OCI-LY7 (cell line): ENCODE results near the gene CPEB4. TPM values are rescaled to one million over a fixed set of nuclear protein-coding genes. Genes with fewer than 3 reads are reported as not detected.

Experiments used
- Bru-seq: library from RNA; stranded (reverse); fragments of 400-500 nt; gene quantifications from one replicate; lab custom pipeline; 2021; lab: Mats Ljungman, UMichigan
- BruChase-seq, 2 experiments: library from RNA; stranded (reverse); fragments of 400-500 nt; gene quantifications; one replicate each; lab custom pipeline; 2021; lab: Mats Ljungman, UMichigan
- BruUV-seq: library from RNA; stranded (reverse); fragments of 400-500 nt; replicated peaks from 2 replicates; lab custom pipeline; 2021; lab: Mats Ljungman, UMichigan
- CTCF ChIA-PET: fragments of 300-600 bp; sonication (Branson Sonifier 250); formaldehyde crosslinking; loops from one replicate; lab custom pipeline; 2022; ENCODE audit warnings: antibody characterized with exemption; ENCODE audit not compliant: unreplicated experiment; lab: Charles Lee
- POLR2A ChIA-PET: fragments of 300-600 bp; sonication (Branson Sonifier 250); formaldehyde crosslinking; loops from one replicate; lab custom pipeline; 2022; ENCODE audit warnings: antibody characterized with exemption; lab: Charles Lee
- DNase-seq: peaks from one replicate; pipeline ENCODE4 v3.0.0-alpha.2; 2015; ENCODE audit warnings: low spot score
- H2AFZ ChIP-seq: fragments of 200-600 bp; sonication (generic), shearing (Covaris generic); 2 replicates; pipeline ENCODE4 v1.6.1; 2014; ENCODE audit warnings: mild to moderate bottlenecking, antibody characterized with exemption, low read length, moderate library complexity
- H3K27ac ChIP-seq: fragments of 200-600 bp; sonication (generic); 2 replicates; pipeline ENCODE4 v1.5.1; 2014; ENCODE audit warnings: mixed run types, low read depth, mild to moderate bottlenecking, moderate library complexity, low read length, inconsistent platforms; ENCODE audit not compliant: poor library complexity, severe bottlenecking
- H3K36me3 ChIP-seq: fragments of 200-600 bp; sonication (generic); 2 replicates; pipeline ENCODE4 v1.6.1; 2014; ENCODE audit warnings: mild to moderate bottlenecking, antibody characterized with exemption, low read length, moderate library complexity, mixed read lengths; ENCODE audit not compliant: insufficient read depth
- H3K4me1 ChIP-seq: fragments of 200-600 bp; sonication (generic); 2 replicates; pipeline ENCODE4 v1.5.1; 2014; ENCODE audit warnings: mild to moderate bottlenecking, low read length; ENCODE audit not compliant: insufficient read depth, poor library complexity, severe bottlenecking
- H3K4me2 ChIP-seq: fragments of 200-600 bp; sonication (generic); 2 replicates; pipeline ENCODE4 v1.6.1; 2014; ENCODE audit warnings: mild to moderate bottlenecking, low read length
- H3K4me3 ChIP-seq: fragments of 200-600 bp; sonication (generic); 2 replicates; pipeline ENCODE4 v1.5.1; 2014; ENCODE audit warnings: mild to moderate bottlenecking, low read depth, low read length; ENCODE audit not compliant: poor library complexity, severe bottlenecking
- H3K79me2 ChIP-seq: fragments of 200-600 bp; sonication (generic); 2 replicates; pipeline ENCODE4 v1.6.1; 2016; ENCODE audit warnings: low read depth, mild to moderate bottlenecking, low read length, moderate library complexity, mixed read lengths; ENCODE audit not compliant: insufficient read depth
- H3K9me2 ChIP-seq: fragments of 200-600 bp; sonication (generic); 2 replicates; pipeline ENCODE4 v1.6.1; 2016; ENCODE audit warnings: mild to moderate bottlenecking, low read length, mixed read lengths; ENCODE audit not compliant: insufficient read depth
- H3K9me3 ChIP-seq: fragments of 200-600 bp; sonication (generic); 2 replicates; pipeline ENCODE4 v1.6.1; 2014; ENCODE audit warnings: mild to moderate bottlenecking, mixed run types, low read length, mixed read lengths
- H4K20me1 ChIP-seq: fragments of 200-600 bp; sonication (generic); 2 replicates; pipeline ENCODE4 v1.6.1; 2014; ENCODE audit warnings: mild to moderate bottlenecking, antibody characterized with exemption, low read length, moderate library complexity, mixed read lengths; ENCODE audit not compliant: insufficient read depth
- EZH2phosphoT487 ChIP-seq: fragments of 200-600 bp; sonication (generic); IDR thresholded peaks from 2 replicates; pipeline ENCODE4 v1.6.1; 2018; ENCODE audit warnings: low read depth, borderline replicate concordance, mild to moderate bottlenecking, mixed run types, antibody characterized with exemption, low read length, moderate library complexity, mixed read lengths
- intact Hi-C: fragments of 100-400 bp; cut with micrococcal nuclease; formaldehyde crosslinking; loops from one replicate; pipeline ENCODE4 v1.10.0; 2022; ENCODE audit not compliant: unreplicated experiment
- long read RNA-seq: library from polyadenylated mRNA; stranded (forward); transcript quantifications from one replicate; pipeline ENCODE4 v2.0.0, GENCODE V29; 2022
- total RNA-seq, 2 experiments: library from RNA; depleted of rRNA in 1 of 2; stranded (reverse); fragments of >200 nt in 1 of 2; shearing (Covaris generic) in 1 of 2; gene quantifications; 2 replicates each; pipeline ENCODE4 v1.2.3, GENCODE V29; 2014 to 2022
- TF ChIP-seq, protein P1 (sequence below): fragments of 200-600 bp; sonication (generic); conservative IDR thresholded peaks from 2 replicates; pipeline ENCODE4 v1.5.1; 2014; ENCODE audit warnings: mild to moderate bottlenecking, antibody characterized with exemption, low read length, moderate library complexity, mixed read lengths

The CPEB4 gene
- 11.8 and 12.6 TPM in 2 replicates for total RNA-seq (2014; rRNA removed; shearing (Covaris generic))
- total RNA-seq (2022), result 21.5 and 31.8 TPM in 2 replicates
- percentile 95 among the genes with signal in this experiment for Bru-seq, nascent RNA
- percentile 66 among the genes with signal in this experiment for BruChase-seq, experiment 1, labeled RNA remaining after a 6-hour chase
- BruChase-seq, experiment 2, labeled RNA remaining after a 2-hour chase, result percentile 81 among the genes with signal in this experiment
- long read RNA-seq, partial matches to known transcripts, result 0 of 15 reads
- long read RNA-seq, other reads (novel, unspliced or antisense), result 9 of 15 reads

GRCh38 chr5:173887610-173888472, at the start of gene CPEB4:
CPEB4 (plus strand) TSS chr5:173888349; CDS start chr5:173889734, 1,385 bp downstream.
- no TSS peak for BruUV-seq
- H4K20me1 ChIP-seq, result no peaks in the 10 kb centered on the region
- peak within 1 kb of the TSS; percentile 80 for H3K4me2 ChIP-seq
- peaks cover 59% of the 10 kb centered on the region for H3K4me1 ChIP-seq
- intact Hi-C loops, result loop anchor here (1.0 to 2.0 kb wide), 2 partner anchors 85 to 143 kb away; no protein-coding TSS in a partner anchor
- ChIA-PET CTCF (interaction anchor here (1.1 kb wide), 1 partner anchor 16 kb away, joined by 3 read pairs; no protein-coding TSS in a partner anchor), POLR2A (interaction anchor here (0.5 to 2.0 kb wide), 19 partner anchors 8 to 1828 kb away, joined by 3 to 10 read pairs (median 4); no protein-coding TSS in a partner anchor)
- TF ChIP-seq EZH2phosphoT487, result no peak
- TF ChIP-seq, protein P1, sequence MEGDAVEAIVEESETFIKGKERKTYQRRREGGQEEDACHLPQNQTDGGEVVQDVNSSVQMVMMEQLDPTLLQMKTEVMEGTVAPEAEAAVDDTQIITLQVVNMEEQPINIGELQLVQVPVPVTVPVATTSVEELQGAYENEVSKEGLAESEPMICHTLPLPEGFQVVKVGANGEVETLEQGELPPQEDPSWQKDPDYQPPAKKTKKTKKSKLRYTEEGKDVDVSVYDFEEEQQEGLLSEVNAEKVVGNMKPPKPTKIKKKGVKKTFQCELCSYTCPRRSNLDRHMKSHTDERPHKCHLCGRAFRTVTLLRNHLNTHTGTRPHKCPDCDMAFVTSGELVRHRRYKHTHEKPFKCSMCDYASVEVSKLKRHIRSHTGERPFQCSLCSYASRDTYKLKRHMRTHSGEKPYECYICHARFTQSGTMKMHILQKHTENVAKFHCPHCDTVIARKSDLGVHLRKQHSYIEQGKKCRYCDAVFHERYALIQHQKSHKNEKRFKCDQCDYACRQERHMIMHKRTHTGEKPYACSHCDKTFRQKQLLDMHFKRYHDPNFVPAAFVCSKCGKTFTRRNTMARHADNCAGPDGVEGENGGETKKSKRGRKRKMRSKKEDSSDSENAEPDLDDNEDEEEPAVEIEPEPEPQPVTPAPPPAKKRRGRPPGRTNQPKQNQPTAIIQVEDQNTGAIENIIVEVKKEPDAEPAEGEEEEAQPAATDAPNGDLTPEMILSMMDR, result no peak
- peak within 1 kb of the TSS; percentile 88 for H3K4me3 ChIP-seq
- H2AFZ ChIP-seq, result peak within 1 kb of the TSS; percentile 85
- peak within 1 kb of the TSS; percentile 48 for H3K27ac ChIP-seq
- H3K9me2 ChIP-seq, result no peaks in the 10 kb centered on the region
- DNase-seq, result peak; percentile 100
- H3K9me3 ChIP-seq, result peaks cover 5% of the 10 kb centered on the region; the same call in 1 of the 2 replicates
- H3K36me3 ChIP-seq, result peaks cover 4% of the 10 kb centered on the region
- peaks cover 47% of the 10 kb centered on the region for H3K79me2 ChIP-seq

DNA sequence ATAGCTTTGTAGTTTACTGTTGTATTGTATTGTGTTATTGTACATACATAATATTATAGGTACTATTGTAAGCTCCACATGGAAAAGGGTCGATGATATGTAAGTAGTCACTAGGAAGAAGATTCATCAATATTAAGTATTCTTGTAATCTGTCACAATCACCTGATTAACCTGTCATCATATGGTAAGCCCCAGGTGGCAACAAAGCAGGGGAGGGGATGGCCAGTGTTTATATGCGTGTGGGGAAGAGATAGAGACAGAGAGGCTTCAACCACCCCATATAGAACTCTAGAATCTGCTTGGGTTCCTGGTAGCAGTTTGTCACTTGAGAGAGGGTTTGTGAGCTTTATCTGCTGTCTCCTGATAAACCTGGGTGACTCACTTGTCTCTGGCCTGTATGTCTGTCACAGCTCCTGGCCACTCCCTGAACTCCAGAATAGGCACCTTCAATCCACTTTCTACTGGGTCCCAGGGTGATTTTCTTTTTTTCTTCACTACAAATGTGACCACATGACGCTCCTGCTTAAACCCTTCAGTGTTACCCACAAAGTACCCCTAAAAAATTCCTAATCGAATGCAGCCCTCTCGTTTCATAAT, 48.9 kb upstream of the CPEB4 start:
- Histone ChIP-seq H3K36me3 (no peaks in the 10 kb centered on the region), H3K27ac (no peak overlapping the region), H3K9me3 (no peaks in the 10 kb centered on the region), H3K4me1 (peaks cover 12% of the 10 kb centered on the region), H4K20me1 (no peaks in the 10 kb centered on the region), H3K9me2 (no peaks in the 10 kb centered on the region), H2AFZ (no peak overlapping the region), H3K4me2 (no peak overlapping the region), H3K4me3 (no peak overlapping the region), H3K79me2 (no peaks in the 10 kb centered on the region)
- ChIA-PET POLR2A (interaction anchor here (0.6 to 1.2 kb wide), 5 partner anchors 14 to 1190 kb away, joined by 3 to 4 read pairs (median 3); no protein-coding TSS in a partner anchor), CTCF (no interaction called here)
- no TSS peak for BruUV-seq
- TF ChIP-seq, protein P1, result no peak
- TF ChIP-seq EZH2phosphoT487, result no peak
- DNase-seq, result no peak
- intact Hi-C loops, result no loop called here
